ENCODE measurements around the gene TOP3A. TPM values are rescaled to one million over a fixed set of nuclear protein-coding genes. Genes with fewer than 3 reads are reported as not detected.

The TOP3A gene
- total RNA-seq, 1 experiment from 2014 or later = 68.7 TPM

DNA sequence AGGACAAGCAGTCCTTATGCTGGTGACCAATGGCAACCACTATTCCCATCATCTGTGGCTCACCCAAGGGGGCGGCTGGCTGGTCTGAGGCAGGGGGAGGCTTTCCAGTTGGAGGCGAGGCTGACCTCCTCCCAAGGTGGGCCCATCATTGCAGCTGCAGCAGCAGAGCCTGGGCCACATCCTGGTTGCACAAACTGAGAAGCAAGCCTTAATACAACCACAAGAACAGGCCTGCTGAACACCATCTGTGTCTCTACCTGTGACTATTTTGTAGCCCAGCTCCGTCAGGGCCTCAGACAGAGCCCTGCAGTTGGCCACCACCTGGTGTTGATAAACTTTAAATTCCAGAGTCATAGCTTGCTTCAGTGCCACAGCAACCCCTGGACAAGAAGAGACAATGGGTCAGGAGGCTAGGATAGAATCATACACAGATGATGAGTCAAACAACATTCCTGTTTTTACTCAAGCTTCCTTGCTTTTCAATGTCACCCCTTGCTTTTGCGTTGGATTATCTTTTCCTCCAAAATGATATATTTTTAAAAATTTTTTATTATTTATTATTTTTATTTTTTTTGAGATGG, 18.2 kb upstream of the TOP3A start:
- Histone ChIP-seq H3K27ac (ENCODE audit: insufficient read length, low read depth, low read length) (no peak overlapping the region), H3K79me1 (ENCODE audit: insufficient read depth, low read depth, low read length, poor library complexity, severe bottlenecking) (no peaks in the 10 kb centered on the region), H4K91ac (ENCODE audit: insufficient read length, low read depth, low read length) (no peak overlapping the region), H4K20me1 (ENCODE audit: control insufficient read depth, insufficient read depth, insufficient read length) (no peaks in the 10 kb centered on the region), H2BK15ac (ENCODE audit: low read depth, low read length) (no peak overlapping the region), H4K8ac (replicated peaks; ENCODE audit: insufficient read length, low read depth, low read length) (no peak overlapping the region), H2AFZ (ENCODE audit: low read length) (no peak overlapping the region), H2AK5ac (ENCODE audit: insufficient read length, low read length) (no peak overlapping the region), H3K4me1 (ENCODE audit: insufficient read depth, low read length) (no peaks in the 10 kb centered on the region), H3K4ac (ENCODE audit: low read depth, low read length) (no peak overlapping the region), H3K27me3 (ENCODE audit: insufficient read depth, low read length) (no peaks in the 10 kb centered on the region), H3K4me2 (ENCODE audit: insufficient read depth, insufficient read length, low read length) (no peak overlapping the region), H3K79me2 (ENCODE audit: insufficient read depth, low read length) (no peaks in the 10 kb centered on the region), H3K14ac (ENCODE audit: insufficient read depth, low read length) (no peak overlapping the region), H3K56ac (ENCODE audit: insufficient read length, low read depth, low read length) (no peak overlapping the region), H4K5ac (ENCODE audit: insufficient read length, low read depth, low read length) (no peak overlapping the region), H2BK12ac (ENCODE audit: insufficient read length, low read depth, low read length) (no peak overlapping the region), H2BK20ac (ENCODE audit: low read depth, low read length, poor library complexity, severe bottlenecking) (no peak overlapping the region), H2BK5ac (ENCODE audit: insufficient read length, low read length) (no peak overlapping the region), H2BK120ac (ENCODE audit: low read depth, low read length, poor library complexity, severe bottlenecking) (no peak overlapping the region), H3K18ac (ENCODE audit: insufficient read length, low read depth, low read length) (no peak overlapping the region), H3K23me2 (ENCODE audit: insufficient read length, low read depth, low read length, poor library complexity, severe bottlenecking) (no peaks in the 10 kb centered on the region), H3T11ph (ENCODE audit: low read length) (no peak overlapping the region), H3K9me3 (ENCODE audit: control insufficient read depth, low read depth, low read length) (no peaks in the 10 kb centered on the region), H3K23ac (ENCODE audit: insufficient read length, low read depth, low read length) (no peak overlapping the region), H3K9ac (ENCODE audit: extremely low read depth, insufficient read length, low read length) (no peak overlapping the region)
- Mint-ChIP-seq H3K4me3 (no peak overlapping the region), H3K36me3 (ENCODE audit: insufficient read depth in 1 of 3, low read depth in 3 of 3) (peaks cover 53 to 92% (median 70%) of the 10 kb centered on the region in 3 experiments), H3K27me3 (ENCODE audit: low read depth) (peaks cover 1% of the 10 kb centered on the region; the same call in 1 of the 2 replicates), H3K9me3 (peaks cover 0 to 2% of the 10 kb centered on the region in 2 experiments; a peak in 3 of 5 replicates), H3K4me1 (no peaks in the 10 kb centered on the region), H3K27ac (no peak overlapping the region)
- TF ChIP-seq, protein P1, sequence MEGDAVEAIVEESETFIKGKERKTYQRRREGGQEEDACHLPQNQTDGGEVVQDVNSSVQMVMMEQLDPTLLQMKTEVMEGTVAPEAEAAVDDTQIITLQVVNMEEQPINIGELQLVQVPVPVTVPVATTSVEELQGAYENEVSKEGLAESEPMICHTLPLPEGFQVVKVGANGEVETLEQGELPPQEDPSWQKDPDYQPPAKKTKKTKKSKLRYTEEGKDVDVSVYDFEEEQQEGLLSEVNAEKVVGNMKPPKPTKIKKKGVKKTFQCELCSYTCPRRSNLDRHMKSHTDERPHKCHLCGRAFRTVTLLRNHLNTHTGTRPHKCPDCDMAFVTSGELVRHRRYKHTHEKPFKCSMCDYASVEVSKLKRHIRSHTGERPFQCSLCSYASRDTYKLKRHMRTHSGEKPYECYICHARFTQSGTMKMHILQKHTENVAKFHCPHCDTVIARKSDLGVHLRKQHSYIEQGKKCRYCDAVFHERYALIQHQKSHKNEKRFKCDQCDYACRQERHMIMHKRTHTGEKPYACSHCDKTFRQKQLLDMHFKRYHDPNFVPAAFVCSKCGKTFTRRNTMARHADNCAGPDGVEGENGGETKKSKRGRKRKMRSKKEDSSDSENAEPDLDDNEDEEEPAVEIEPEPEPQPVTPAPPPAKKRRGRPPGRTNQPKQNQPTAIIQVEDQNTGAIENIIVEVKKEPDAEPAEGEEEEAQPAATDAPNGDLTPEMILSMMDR (conservative IDR thresholded peaks at IDR 0.05) = no peak
- WGBS (ENCODE audit: extremely low coverage, insufficient read length, low lambda C conversion rate) = no CpG with 5 or more reads among the region's 4 CpGs
- DNase-seq = no peak
